Tibial nerve (tissue), 4 donors: ENCODE measurements around the gene GALNT14. TPM values are rescaled to one million over a fixed set of nuclear protein-coding genes. Genes with fewer than 3 reads are reported as not detected.

Experiments
- DNase-seq, 2 donors: peaks; one replicate each; pipeline ENCODE4 v3.0.0-alpha.2; 2019; ENCODE audit warnings: low spot score in 2 of 2
- H3K27ac ChIP-seq, 4 donors: fragments of 200-600 bp; sonication (generic) in 3 of 4; one replicate each; pipeline ENCODE4 v1.5.1; 2017 to 2019; ENCODE audit warnings: mild to moderate bottlenecking in 1 of 4
- H3K27me3 ChIP-seq, 2 donors: fragments of 200-600 bp; sonication (generic) in 1 of 2; one replicate each; pipeline versions ENCODE4 v1.5.1 to v1.6.0; 2017 to 2019
- H3K36me3 ChIP-seq, 3 donors: fragments of 200-600 bp; sonication (generic); one replicate each; pipeline ENCODE4 v1.5.1; 2018 to 2019
- H3K4me1 ChIP-seq, 4 donors: fragments of 200-600 bp; sonication (generic) in 3 of 4; one replicate each; pipeline ENCODE4 v1.5.1; 2017 to 2019
- H3K4me3 ChIP-seq, 4 donors: fragments of 200-600 bp; sonication (generic) in 3 of 4; one replicate each; pipeline ENCODE4 v1.5.1; 2017 to 2019; ENCODE audit warnings: mild to moderate bottlenecking in 1 of 4, moderate library complexity in 1 of 4
- H3K9me3 ChIP-seq, 4 donors: fragments of 200-600 bp; sonication (generic) in 3 of 4; one replicate each; pipeline ENCODE4 v1.5.1; 2017 to 2019
- EP300 ChIP-seq, 2 donors: sonication (generic); formaldehyde crosslinking; IDR thresholded peaks; one replicate each; pipeline ENCODE4 v1.6.1; 2017; ENCODE audit warnings: antibody characterized with exemption in 2 of 2, mild to moderate bottlenecking in 1 of 2
- POLR2A ChIP-seq, 2 donors: fragments of 450-650 bp; IDR thresholded peaks; one replicate each; pipeline ENCODE4 v1.6.1; 2017; ENCODE audit warnings: antibody characterized with exemption in 2 of 2, mild to moderate bottlenecking in 2 of 2, moderate library complexity in 2 of 2
- WGBS, 2 donors: methylation state at CpG; one replicate each; pipeline ENCODE4 v1.1.5; 2018; 5-methylcytosine and 5-hydroxymethylcytosine counted together
- total RNA-seq, 4 donors: library from RNA; depleted of rRNA; stranded (reverse); fragments of >200 nt; gene quantifications; one replicate each; pipeline ENCODE4 v1.1.0, GENCODE V29; 2016
- TF ChIP-seq, protein P1 (sequence below), 5 experiments: fragments of 200-600 bp in 3 of 5; fragments of 450-650 bp in 2 of 5; sonication (generic) in 3 of 5; IDR thresholded peaks; one replicate each; pipeline ENCODE4 v1.5.1; 2016 to 2019; ENCODE audit warnings: antibody characterized with exemption in 5 of 5, mild to moderate bottlenecking in 3 of 5, moderate library complexity in 2 of 5

The GALNT14 gene
- total RNA-seq, 4 donors from 2014 or later: 0.21 to 4.2 (median 0.78) TPM; not detected in 1

- 33 to 45% methylated on average over 2 of the region's 2 CpGs for WGBS, 2 donors
- Histone ChIP-seq H3K9me3 (no peaks in the 10 kb centered on the region), H3K36me3 (no peaks in the 10 kb centered on the region), H3K27me3 (no peaks in the 10 kb centered on the region), H3K27ac (no peak overlapping the region), H3K4me1 (no peaks in the 10 kb centered on the region), H3K4me3 (no peak overlapping the region)
- no peak for DNase-seq
- TF ChIP-seq EP300 (IDR thresholded peaks at IDR 0.05) (no peak), POLR2A (IDR thresholded peaks at IDR 0.05) (no peak)
- TF ChIP-seq, protein P1, sequence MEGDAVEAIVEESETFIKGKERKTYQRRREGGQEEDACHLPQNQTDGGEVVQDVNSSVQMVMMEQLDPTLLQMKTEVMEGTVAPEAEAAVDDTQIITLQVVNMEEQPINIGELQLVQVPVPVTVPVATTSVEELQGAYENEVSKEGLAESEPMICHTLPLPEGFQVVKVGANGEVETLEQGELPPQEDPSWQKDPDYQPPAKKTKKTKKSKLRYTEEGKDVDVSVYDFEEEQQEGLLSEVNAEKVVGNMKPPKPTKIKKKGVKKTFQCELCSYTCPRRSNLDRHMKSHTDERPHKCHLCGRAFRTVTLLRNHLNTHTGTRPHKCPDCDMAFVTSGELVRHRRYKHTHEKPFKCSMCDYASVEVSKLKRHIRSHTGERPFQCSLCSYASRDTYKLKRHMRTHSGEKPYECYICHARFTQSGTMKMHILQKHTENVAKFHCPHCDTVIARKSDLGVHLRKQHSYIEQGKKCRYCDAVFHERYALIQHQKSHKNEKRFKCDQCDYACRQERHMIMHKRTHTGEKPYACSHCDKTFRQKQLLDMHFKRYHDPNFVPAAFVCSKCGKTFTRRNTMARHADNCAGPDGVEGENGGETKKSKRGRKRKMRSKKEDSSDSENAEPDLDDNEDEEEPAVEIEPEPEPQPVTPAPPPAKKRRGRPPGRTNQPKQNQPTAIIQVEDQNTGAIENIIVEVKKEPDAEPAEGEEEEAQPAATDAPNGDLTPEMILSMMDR (IDR thresholded peaks at IDR 0.05): no peak
These were observed 197.4 kb downstream of the GALNT14 start for GRCh38 chr2:30940839-30941238.

DNA sequence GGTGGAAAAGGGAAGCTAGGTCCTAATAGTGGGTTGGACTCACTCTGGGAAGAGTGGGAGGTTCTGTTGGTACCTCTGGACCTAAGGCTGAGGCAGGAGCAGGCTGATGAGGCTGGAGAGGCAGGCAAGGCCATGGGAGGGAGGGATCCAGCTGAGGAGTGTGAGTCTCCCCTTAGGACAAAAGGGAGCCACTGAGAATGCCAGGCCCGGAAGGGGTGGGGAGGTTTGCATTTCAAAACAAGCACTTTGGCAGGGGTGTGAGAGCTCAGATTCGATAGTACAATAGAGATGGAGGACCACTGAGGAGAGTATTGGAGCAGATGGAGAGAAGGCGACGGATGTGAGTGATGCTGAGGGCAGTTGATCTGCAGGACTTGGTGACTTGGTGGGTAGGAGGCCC lies 198.9 kb downstream of the GALNT14 start:
- Histone ChIP-seq H3K36me3 (no peaks in the 10 kb centered on the region), H3K4me1 (no peaks in the 10 kb centered on the region), H3K4me3 (no peak overlapping the region), H3K27me3 (no peaks in the 10 kb centered on the region), H3K9me3 (no peaks in the 10 kb centered on the region), H3K27ac (no peak overlapping the region)
- WGBS, 2 donors: 67 to 72% methylated on average over 4 of the region's 4 CpGs
- DNase-seq: no peak
- no peak for TF ChIP-seq POLR2A (IDR thresholded peaks at IDR 0.05)
- TF ChIP-seq EP300 (IDR thresholded peaks at IDR 0.05): no peak
- TF ChIP-seq, protein P1 (IDR thresholded peaks at IDR 0.05): no peak

DNA sequence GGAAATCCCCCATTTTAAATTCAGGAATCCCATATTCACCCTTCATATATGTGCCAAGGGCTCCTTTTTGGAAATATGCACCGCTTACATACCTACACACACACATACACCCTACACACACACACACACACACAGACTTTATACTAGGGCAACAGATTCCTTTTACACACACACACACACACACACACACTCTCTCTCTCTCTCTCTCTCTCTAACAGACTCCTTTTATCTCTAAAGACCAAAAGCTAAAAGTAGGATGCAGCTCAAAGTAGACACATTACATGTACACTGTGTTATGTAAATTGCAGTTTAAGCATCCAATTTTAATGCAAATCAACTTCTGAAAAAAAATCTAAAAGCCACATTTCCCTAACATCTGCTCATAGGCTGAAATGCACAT lies 200.0 kb downstream of the GALNT14 start:
- no peak for DNase-seq
- no peaks in the 10 kb centered on the region for H3K27me3 ChIP-seq
- no peak overlapping the region for H3K27ac ChIP-seq
- no peaks in the 10 kb centered on the region for H3K4me1 ChIP-seq
- 96 to 97% methylated on average over 1 of the region's 1 CpG for WGBS, 2 donors
- no peaks in the 10 kb centered on the region for H3K36me3 ChIP-seq
- no peaks in the 10 kb centered on the region for H3K9me3 ChIP-seq
- TF ChIP-seq EP300 (IDR thresholded peaks at IDR 0.05) (no peak), POLR2A (IDR thresholded peaks at IDR 0.05) (no peak)
- TF ChIP-seq, protein P1 (IDR thresholded peaks at IDR 0.05): no peak
- no peak overlapping the region for H3K4me3 ChIP-seq

- no peaks in the 10 kb centered on the region for H3K36me3 ChIP-seq
- no peaks in the 10 kb centered on the region for H3K27me3 ChIP-seq
- 59 to 61% methylated on average over 2 of the region's 2 CpGs for WGBS, 2 donors
- DNase-seq: no peak
- no peak overlapping the region for H3K27ac ChIP-seq
- H3K4me1 ChIP-seq: no peaks in the 10 kb centered on the region
- no peak overlapping the region for H3K4me3 ChIP-seq
- TF ChIP-seq EP300 (IDR thresholded peaks at IDR 0.05): no peak
- TF ChIP-seq, protein P1 (IDR thresholded peaks at IDR 0.05): no peak
- TF ChIP-seq POLR2A (IDR thresholded peaks at IDR 0.05): no peak
- H3K9me3 ChIP-seq: no peaks in the 10 kb centered on the region
These were observed 201.3 kb downstream of the GALNT14 start for GRCh38 chr2:30936977-30937376.

GRCh38 chr2:30935795-30936194 lies 202.4 kb downstream of the GALNT14 start:
- TF ChIP-seq POLR2A (IDR thresholded peaks at IDR 0.05) (no peak), EP300 (IDR thresholded peaks at IDR 0.05) (no peak)
- TF ChIP-seq, protein P1 (IDR thresholded peaks at IDR 0.05): no peak
- DNase-seq: no peak
- no peaks in the 10 kb centered on the region for H3K9me3 ChIP-seq
- H3K4me1 ChIP-seq: no peaks in the 10 kb centered on the region
- 73 to 84% methylated on average over 8 of the region's 8 CpGs for WGBS, 2 donors
- no peaks in the 10 kb centered on the region for H3K27me3 ChIP-seq
- H3K27ac ChIP-seq: no peak overlapping the region
- no peak overlapping the region for H3K4me3 ChIP-seq
- no peaks in the 10 kb centered on the region for H3K36me3 ChIP-seq
